ENCODE measurements around the gene KCNG2.

GRCh38 chr18:79904357-79905147 is 106.8 kb downstream of the KCNG2 start:
- TF ChIP-seq, protein P1, sequence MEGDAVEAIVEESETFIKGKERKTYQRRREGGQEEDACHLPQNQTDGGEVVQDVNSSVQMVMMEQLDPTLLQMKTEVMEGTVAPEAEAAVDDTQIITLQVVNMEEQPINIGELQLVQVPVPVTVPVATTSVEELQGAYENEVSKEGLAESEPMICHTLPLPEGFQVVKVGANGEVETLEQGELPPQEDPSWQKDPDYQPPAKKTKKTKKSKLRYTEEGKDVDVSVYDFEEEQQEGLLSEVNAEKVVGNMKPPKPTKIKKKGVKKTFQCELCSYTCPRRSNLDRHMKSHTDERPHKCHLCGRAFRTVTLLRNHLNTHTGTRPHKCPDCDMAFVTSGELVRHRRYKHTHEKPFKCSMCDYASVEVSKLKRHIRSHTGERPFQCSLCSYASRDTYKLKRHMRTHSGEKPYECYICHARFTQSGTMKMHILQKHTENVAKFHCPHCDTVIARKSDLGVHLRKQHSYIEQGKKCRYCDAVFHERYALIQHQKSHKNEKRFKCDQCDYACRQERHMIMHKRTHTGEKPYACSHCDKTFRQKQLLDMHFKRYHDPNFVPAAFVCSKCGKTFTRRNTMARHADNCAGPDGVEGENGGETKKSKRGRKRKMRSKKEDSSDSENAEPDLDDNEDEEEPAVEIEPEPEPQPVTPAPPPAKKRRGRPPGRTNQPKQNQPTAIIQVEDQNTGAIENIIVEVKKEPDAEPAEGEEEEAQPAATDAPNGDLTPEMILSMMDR (conservative IDR thresholded peaks at IDR 0.05) = no peak
- TF ChIP-seq ZFX (IDR thresholded peaks at IDR 0.05) = no peak
